SH-SY5Y (cell line): Measurements from ENCODE around the gene EWSR1.

ENCODE experiments used
- GATA2 ChIP-seq: IDR thresholded peaks from 2 replicates; pipeline ENCODE4 v1.6.1; 2011; ENCODE audit warnings: mild to moderate bottlenecking, low read depth, low read length
- GATA3 ChIP-seq: IDR thresholded peaks from 2 replicates; pipeline ENCODE4 v1.6.1; 2011; ENCODE audit warnings: low read depth, mild to moderate bottlenecking, low read length, moderate library complexity

DNA sequence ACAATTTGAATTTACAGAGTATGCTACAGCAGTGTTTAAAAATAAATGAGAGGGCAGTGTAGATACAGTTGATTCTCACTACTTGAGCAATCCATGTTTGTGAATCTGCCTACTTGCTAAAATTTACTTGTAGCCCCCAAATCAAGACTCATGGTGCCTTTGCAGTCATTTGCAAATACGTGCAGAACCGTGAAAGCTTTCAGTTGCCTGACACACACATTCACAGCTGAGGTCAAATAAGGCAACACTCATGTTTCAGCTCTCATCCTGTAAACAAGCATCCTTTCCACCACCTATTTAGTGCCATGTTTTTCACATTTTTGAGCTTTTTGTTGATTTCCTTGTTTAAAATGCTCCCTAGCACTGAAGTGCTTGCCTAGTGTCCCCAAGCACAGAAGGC, 80.0 kb downstream of the EWSR1 start:
- TF ChIP-seq GATA2 (no peak), GATA3 (no peak)
